ENCODE results near the gene STK11IP. TPM values are rescaled to one million over a fixed set of nuclear protein-coding genes. Genes with fewer than 3 reads are reported as not detected.

Gene STK11IP
- total RNA-seq, 1 experiment from 2014 or later = 40.6 TPM

GRCh38 chr2:219551441-219552381, 45.9 kb upstream of the STK11IP start:
- ChIA-PET POLR2A (ENCODE audit: unreplicated experiment) (interaction anchor here (0.5 to 0.6 kb wide), 4 partner anchors 19 to 73 kb away, joined by 3 to 6 read pairs (median 3); a partner anchor contains a TSS), CTCF (interaction anchor here (0.6 to 1.3 kb wide), 3 partner anchors 10 to 1208 kb away, joined by 3 to 18 read pairs (median 13); no protein-coding TSS in a partner anchor)
- BruUV-seq (replicated peaks) = no TSS peak
- intact Hi-C loops (cut with micrococcal nuclease; ENCODE audit: unreplicated experiment) = no loop called here
- no peaks in the 10 kb centered on the region for H3K9me2 ChIP-seq (ENCODE audit: insufficient read depth)
- no peaks in the 10 kb centered on the region for H3K79me2 ChIP-seq (ENCODE audit: low read depth)
- H4K20me1 ChIP-seq (ENCODE audit: insufficient read depth) = no peaks in the 10 kb centered on the region
- H3K36me3 ChIP-seq (ENCODE audit: low read depth) = no peaks in the 10 kb centered on the region
- H3F3A ChIP-seq (ENCODE audit: insufficient read depth, low read depth) = no peaks in the 10 kb centered on the region
- no peaks in the 10 kb centered on the region for H3K27me3 ChIP-seq (ENCODE audit: insufficient read depth, low read depth)
- peak overlapping the region; percentile 88 for H3K4me2 ChIP-seq
- H2AFZ ChIP-seq = peak overlapping the region; percentile 79
- no peak for TF ChIP-seq EZH2 (IDR thresholded peaks at IDR 0.05; ENCODE audit: low read depth)
- no peak for TF ChIP-seq CTCF (conservative IDR thresholded peaks at IDR 0.05)
- H3K4me1 ChIP-seq (replicated peaks; ENCODE audit: insufficient read depth) = no peaks in the 10 kb centered on the region
- no peak overlapping the region for H3K27ac ChIP-seq
- no peaks in the 10 kb centered on the region for H3K9me3 ChIP-seq (ENCODE audit: insufficient read depth, low read depth)
- H3K4me3 ChIP-seq = peak overlapping the region; percentile 57
- no peak for DNase-seq

DNA sequence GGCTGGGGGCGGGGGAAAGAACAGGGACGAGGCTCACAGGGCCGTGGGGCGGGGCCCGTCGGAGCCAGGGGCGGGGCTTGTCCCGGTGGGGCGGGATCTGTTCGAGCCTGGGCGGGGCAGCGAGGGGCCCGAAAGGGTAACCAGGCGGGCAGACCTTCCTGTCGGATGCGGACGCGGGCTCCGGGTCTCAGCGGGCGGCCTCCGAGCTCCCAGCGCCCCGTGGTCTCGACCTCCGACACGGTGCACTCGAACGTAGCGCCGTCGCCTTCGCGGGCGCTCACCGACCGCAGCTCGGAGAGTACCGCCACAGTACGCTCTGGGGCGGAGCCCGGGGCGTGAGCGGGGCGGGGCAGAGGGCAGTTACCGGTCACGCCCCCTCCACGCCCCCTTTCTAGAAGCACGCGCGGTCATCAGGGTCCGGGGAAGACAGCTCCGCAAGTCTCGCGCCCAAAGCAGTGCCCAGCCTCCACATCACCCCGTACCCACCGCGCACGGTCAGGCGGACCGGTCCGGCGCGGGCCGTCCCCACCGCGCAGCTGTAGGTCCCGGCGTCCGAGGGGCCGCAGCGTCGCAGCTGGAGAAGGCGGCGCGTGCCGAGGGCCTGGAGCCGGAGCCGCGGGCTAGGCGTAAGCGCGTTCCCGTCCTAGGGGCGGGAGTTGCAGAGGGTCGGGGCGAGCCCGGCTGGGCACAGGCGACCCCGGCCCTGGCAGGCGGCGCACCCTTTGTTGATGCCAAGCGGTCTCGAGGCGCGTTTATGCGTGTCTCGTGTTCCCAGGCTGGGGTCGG, 45.1 kb upstream of the STK11IP start:
- peak overlapping the region; percentile 88 for H3K4me2 ChIP-seq
- H4K20me1 ChIP-seq (ENCODE audit: insufficient read depth) = no peaks in the 10 kb centered on the region
- peak; percentile 37 to 90 for DNase-seq
- no peaks in the 10 kb centered on the region for H3K27me3 ChIP-seq (ENCODE audit: insufficient read depth, low read depth)
- no peaks in the 10 kb centered on the region for H3K4me1 ChIP-seq (replicated peaks; ENCODE audit: insufficient read depth)
- H3K27ac ChIP-seq = no peak overlapping the region
- H3K4me3 ChIP-seq = peak overlapping the region; percentile 57
- H3K79me2 ChIP-seq (ENCODE audit: low read depth) = no peaks in the 10 kb centered on the region
- BruUV-seq (replicated peaks) = no TSS peak
- no peaks in the 10 kb centered on the region for H3K36me3 ChIP-seq (ENCODE audit: low read depth)
- no peaks in the 10 kb centered on the region for H3F3A ChIP-seq (ENCODE audit: insufficient read depth, low read depth)
- H3K9me3 ChIP-seq (ENCODE audit: insufficient read depth, low read depth) = no peaks in the 10 kb centered on the region
- peak overlapping the region; percentile 79 for H2AFZ ChIP-seq
- intact Hi-C loops (cut with micrococcal nuclease; ENCODE audit: unreplicated experiment) = no loop called here
- ChIA-PET POLR2A (ENCODE audit: unreplicated experiment) (interaction anchor here (0.5 to 0.6 kb wide), 4 partner anchors 18 to 74 kb away, joined by 3 to 6 read pairs (median 3); a partner anchor contains a TSS), CTCF (interaction anchor here (0.6 to 1.3 kb wide), 3 partner anchors 9 to 1209 kb away, joined by 3 to 18 read pairs (median 13); no protein-coding TSS in a partner anchor)
- TF ChIP-seq CTCF (conservative IDR thresholded peaks at IDR 0.05) (no peak), EZH2 (IDR thresholded peaks at IDR 0.05; ENCODE audit: low read depth) (no peak)
- H3K9me2 ChIP-seq (ENCODE audit: insufficient read depth) = no peaks in the 10 kb centered on the region

- Histone ChIP-seq H3K4me3 (peak overlapping the region; percentile 57; the same call in 1 of the 2 replicates), H3K9me2 (ENCODE audit: insufficient read depth) (no peaks in the 10 kb centered on the region), H3K27ac (no peak overlapping the region), H3K9me3 (ENCODE audit: insufficient read depth, low read depth) (no peaks in the 10 kb centered on the region), H3F3A (ENCODE audit: insufficient read depth, low read depth) (no peaks in the 10 kb centered on the region), H4K20me1 (ENCODE audit: insufficient read depth) (no peaks in the 10 kb centered on the region), H3K79me2 (ENCODE audit: low read depth) (no peaks in the 10 kb centered on the region), H3K4me2 (peak overlapping the region; percentile 88), H3K4me1 (replicated peaks; ENCODE audit: insufficient read depth) (no peaks in the 10 kb centered on the region), H2AFZ (no peak overlapping the region), H3K27me3 (ENCODE audit: insufficient read depth, low read depth) (no peaks in the 10 kb centered on the region), H3K36me3 (ENCODE audit: low read depth) (no peaks in the 10 kb centered on the region)
- DNase-seq = no peak
- intact Hi-C loops (cut with micrococcal nuclease; ENCODE audit: unreplicated experiment) = no loop called here
- POLR2A ChIA-PET (ENCODE audit: unreplicated experiment) = no interaction called here
- TF ChIP-seq CTCF (conservative IDR thresholded peaks at IDR 0.05) (no peak), EZH2 (IDR thresholded peaks at IDR 0.05; ENCODE audit: low read depth) (no peak)
- BruUV-seq (replicated peaks) = no TSS peak
- CTCF ChIA-PET = interaction anchor here (1.3 kb wide), 1 partner anchor 8 kb away, joined by 3 read pairs; no protein-coding TSS in a partner anchor
Observed at GRCh38 chr2:219553168-219553417, 44.6 kb upstream of the STK11IP start.

Measured in PC-9 (cell line).